HepG2 (cell line): Measurements from ENCODE around the gene CREBRF.

Experiments used
- GABPA ChIP-seq, 2 experiments: IDR thresholded peaks; 2 replicates each; pipeline ENCODE4 v1.6.1; 2011 to 2016; ENCODE audit warnings: low read depth in 2 of 2, low read length in 1 of 2, missing biosample characterization in 1 of 2, missing genetic modification characterization in 1 of 2
- GATAD2A ChIP-seq: IDR thresholded peaks from 2 replicates; pipeline ENCODE4 v1.6.1; 2016
- TF ChIP-seq, protein P1 (sequence below): sonication (generic); formaldehyde crosslinking; IDR thresholded peaks from 2 replicates; pipeline ENCODE4 v1.4.0; 2020; ENCODE audit warnings: missing genetic modification reagents, borderline replicate concordance
- TF ChIP-seq, protein P2 (sequence below): sonication (generic); formaldehyde crosslinking; IDR thresholded peaks from 2 replicates; pipeline ENCODE4 v1.9.0; 2021; ENCODE audit warnings: missing genetic modification reagents, mild to moderate bottlenecking, borderline replicate concordance
- TF ChIP-seq, protein P3 (sequence below): IDR thresholded peaks from 2 replicates; pipeline ENCODE4 v1.6.1; 2012; ENCODE audit warnings: inconsistent platforms

DNA sequence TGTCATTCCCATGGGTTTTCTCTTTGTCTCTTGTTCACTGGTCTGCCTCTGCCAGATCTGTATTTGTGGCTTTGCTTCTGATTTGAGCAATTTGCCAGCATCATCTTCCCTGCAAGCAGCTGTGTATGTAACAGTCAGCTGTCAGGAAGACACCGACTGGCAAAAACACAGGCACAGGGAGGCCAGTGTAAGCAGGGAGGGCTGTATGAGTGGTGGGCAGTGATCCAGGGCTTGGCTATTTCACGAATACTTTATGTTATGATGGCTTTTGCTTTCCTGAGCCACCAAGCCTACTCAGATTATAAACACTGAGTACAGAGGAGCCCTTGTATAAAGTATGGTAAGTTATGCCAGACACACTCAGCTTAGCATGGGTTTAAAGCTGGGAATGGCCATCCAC is 99.8 kb downstream of the CREBRF start:
- TF ChIP-seq, protein P1, sequence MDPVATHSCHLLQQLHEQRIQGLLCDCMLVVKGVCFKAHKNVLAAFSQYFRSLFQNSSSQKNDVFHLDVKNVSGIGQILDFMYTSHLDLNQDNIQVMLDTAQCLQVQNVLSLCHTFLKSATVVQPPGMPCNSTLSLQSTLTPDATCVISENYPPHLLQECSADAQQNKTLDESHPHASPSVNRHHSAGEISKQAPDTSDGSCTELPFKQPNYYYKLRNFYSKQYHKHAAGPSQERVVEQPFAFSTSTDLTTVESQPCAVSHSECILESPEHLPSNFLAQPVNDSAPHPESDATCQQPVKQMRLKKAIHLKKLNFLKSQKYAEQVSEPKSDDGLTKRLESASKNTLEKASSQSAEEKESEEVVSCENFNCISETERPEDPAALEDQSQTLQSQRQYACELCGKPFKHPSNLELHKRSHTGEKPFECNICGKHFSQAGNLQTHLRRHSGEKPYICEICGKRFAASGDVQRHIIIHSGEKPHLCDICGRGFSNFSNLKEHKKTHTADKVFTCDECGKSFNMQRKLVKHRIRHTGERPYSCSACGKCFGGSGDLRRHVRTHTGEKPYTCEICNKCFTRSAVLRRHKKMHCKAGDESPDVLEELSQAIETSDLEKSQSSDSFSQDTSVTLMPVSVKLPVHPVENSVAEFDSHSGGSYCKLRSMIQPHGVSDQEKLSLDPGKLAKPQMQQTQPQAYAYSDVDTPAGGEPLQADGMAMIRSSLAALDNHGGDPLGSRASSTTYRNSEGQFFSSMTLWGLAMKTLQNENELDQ (CRISPR knock-in tag): no peak
- TF ChIP-seq GABPA (IDR thresholded peaks at IDR 0.05; ENCODE audit: low read depth, low read length): no peak
- no peak for TF ChIP-seq GABPA (CRISPR knock-in tag; IDR thresholded peaks at IDR 0.05; ENCODE audit: low read depth)
- no peak for TF ChIP-seq GATAD2A
- TF ChIP-seq, protein P2, sequence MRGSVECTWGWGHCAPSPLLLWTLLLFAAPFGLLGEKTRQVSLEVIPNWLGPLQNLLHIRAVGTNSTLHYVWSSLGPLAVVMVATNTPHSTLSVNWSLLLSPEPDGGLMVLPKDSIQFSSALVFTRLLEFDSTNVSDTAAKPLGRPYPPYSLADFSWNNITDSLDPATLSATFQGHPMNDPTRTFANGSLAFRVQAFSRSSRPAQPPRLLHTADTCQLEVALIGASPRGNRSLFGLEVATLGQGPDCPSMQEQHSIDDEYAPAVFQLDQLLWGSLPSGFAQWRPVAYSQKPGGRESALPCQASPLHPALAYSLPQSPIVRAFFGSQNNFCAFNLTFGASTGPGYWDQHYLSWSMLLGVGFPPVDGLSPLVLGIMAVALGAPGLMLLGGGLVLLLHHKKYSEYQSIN (CRISPR knock-in tag): no peak
- TF ChIP-seq, protein P3, sequence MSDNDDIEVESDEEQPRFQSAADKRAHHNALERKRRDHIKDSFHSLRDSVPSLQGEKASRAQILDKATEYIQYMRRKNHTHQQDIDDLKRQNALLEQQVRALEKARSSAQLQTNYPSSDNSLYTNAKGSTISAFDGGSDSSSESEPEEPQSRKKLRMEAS: no peak
